Spleen (tissue), 11 donors: ENCODE data around the gene ERVFRD-1. TPM values are rescaled to one million over a fixed set of nuclear protein-coding genes. Genes with fewer than 3 reads are reported as not detected.

Experiments
- DNase-seq: peaks from one replicate; pipeline ENCODE4 v3.0.0-alpha.2; 2020
- H3K27ac ChIP-seq, 8 donors: fragments of 200-600 bp; sonication (generic) in 7 of 8; 1 replicate in 4 of 8; 2 replicates in 4 of 8; pipeline versions ENCODE4 v1.5.0 to v1.8.0; 2016 to 2021; ENCODE audit warnings: inconsistent platforms in 4 of 8, mild to moderate bottlenecking in 4 of 8, moderate library complexity in 1 of 8
- H3K27me3 ChIP-seq, 7 donors: fragments of 200-600 bp; sonication (generic) in 6 of 7; replicated peaks in 1 of 7; 1 replicate in 4 of 7; 2 replicates in 3 of 7; pipeline versions ENCODE4 v1.5.0 to v1.8.0; 2016 to 2021; ENCODE audit warnings: inconsistent platforms in 3 of 7, mild to moderate bottlenecking in 1 of 7
- H3K36me3 ChIP-seq, 6 donors: fragments of 200-600 bp; sonication (generic) in 5 of 6; 1 replicate in 4 of 6; 2 replicates in 2 of 6; pipeline versions ENCODE4 v1.5.0 to v1.8.0; 2016 to 2021; ENCODE audit warnings: inconsistent platforms in 2 of 6
- H3K4me1 ChIP-seq, 6 donors: fragments of 200-600 bp; sonication (generic) in 5 of 6; 1 replicate in 3 of 6; 2 replicates in 3 of 6; pipeline versions ENCODE4 v1.5.0 to v1.8.0; 2016 to 2021; ENCODE audit warnings: inconsistent platforms in 3 of 6
- H3K4me3 ChIP-seq, 8 donors: fragments of 200-600 bp; sonication (generic) in 7 of 8; 1 replicate in 4 of 8; 2 replicates in 4 of 8; pipeline versions ENCODE4 v1.5.0 to v1.8.0; 2016 to 2021; ENCODE audit warnings: inconsistent platforms in 4 of 8, mild to moderate bottlenecking in 4 of 8, moderate library complexity in 2 of 8
- H3K9me3 ChIP-seq, 8 donors: fragments of 200-600 bp; sonication (generic) in 7 of 8; 1 replicate in 4 of 8; 2 replicates in 4 of 8; pipeline versions ENCODE4 v1.5.0 to v1.8.0; 2016 to 2021; ENCODE audit warnings: inconsistent platforms in 4 of 8
- CTCF ChIP-seq, 11 experiments: fragments of 200-600 bp in 7 of 11; fragments of 450-650 bp in 4 of 11; sonication (generic) in 4 of 11; IDR thresholded peaks in 8 of 11; conservative IDR thresholded peaks in 3 of 11; 1 replicate in 7 of 11; 2 replicates in 4 of 11; pipeline versions ENCODE4 v1.4.0 to v1.8.0; 2016 to 2021; ENCODE audit warnings: antibody characterized with exemption in 11 of 11, inconsistent platforms in 4 of 11, mild to moderate bottlenecking in 1 of 11
- POLR2A ChIP-seq, 3 donors: fragments of 450-650 bp; IDR thresholded peaks; one replicate each; pipeline ENCODE4 v1.5.1; 2017; ENCODE audit warnings: antibody characterized with exemption in 3 of 3, mild to moderate bottlenecking in 1 of 3
- POLR2AphosphoS5 ChIP-seq, 3 donors: sonication (generic); formaldehyde crosslinking; IDR thresholded peaks; one replicate each; pipeline ENCODE4 v1.5.1; 2017; ENCODE audit warnings: antibody characterized with exemption in 3 of 3
- WGBS, 5 donors: extraction: QIAGEN DNeasy Blood & Tissue Kit in 3 of 5; methylation state at CpG; one replicate each; pipeline versions ENCODE4 v1.1.5 to v1.1.7; 2013 to 2018; 5-methylcytosine and 5-hydroxymethylcytosine counted together
- intact Hi-C: fragments of 100-400 bp; cut with DNase I; formaldehyde crosslinking; loops from one replicate; pipeline ENCODE4 v1.15.0; 2023; ENCODE audit warnings: low total_unique reads
- polyA plus RNA-seq, 3 donors: library from polyadenylated mRNA; stranded (reverse); fragments of 200-250 nt; gene quantifications; one replicate each; pipeline ENCODE4 v1.2.1, GENCODE V29; 2013
- total RNA-seq, 7 donors: library from RNA; depleted of rRNA in 3 of 7; stranded (reverse); fragments of >200 nt in 3 of 7; fragmentation: NEBNext Ultra II Directional in 4 of 7; extraction: Animal tissue kit (Norgen Biotek cat#: 25700) in 4 of 7; gene quantifications; one replicate each; pipeline versions ENCODE4 v1.1.0 to v1.2.1, GENCODE V29; 2016 to 2021
- donor health status: healthy with polysubstance abuse.
- donor health status: DM: no; HTN: no; CAD: no; lungs with moderate emphysema.
- donor health status: DM: no; HTN: no; CAD: no.
- donor health status: Bipolar disorder and iron deficiency.
- donor health status: healthy.
- donor health status: DM: no; HTN: no; CAD: no.
- donor health status: DM: yes; HTN: yes; CAD: no.

The ERVFRD-1 gene
- total and polyA plus RNA-seq, 10 donors = 0.17 to 0.28 TPM; not detected in 8

- WGBS, 5 donors = 93 to 96% (median 93%) methylated on average over 8 of the region's 8 CpGs
- no peak for DNase-seq
- TF ChIP-seq POLR2A (IDR thresholded peaks at IDR 0.05) = no peak
- TF ChIP-seq CTCF (IDR thresholded peaks at IDR 0.05 in 8 of 11, conservative IDR thresholded peaks at IDR 0.05 in 3 of 11) = no peak
- no peak overlapping the region for H3K4me3 ChIP-seq
- no peaks in the 10 kb centered on the region for H3K36me3 ChIP-seq
- H3K27ac ChIP-seq = no peak overlapping the region
- no peaks in the 10 kb centered on the region for H3K9me3 ChIP-seq
- no peaks in the 10 kb centered on the region for H3K27me3 ChIP-seq
- H3K4me1 ChIP-seq = peaks cover 0 to 24% (median 5%) of the 10 kb centered on the region in 6 donors
- intact Hi-C loops = loop anchor here (10.0 kb wide), 1 partner anchor 432 kb away; no protein-coding TSS in a partner anchor
These were observed 30.9 kb upstream of the ERVFRD-1 start for GRCh38 chr6:11142296-11143027.

GRCh38 chr6:11141295-11141694, 29.8 kb upstream of the ERVFRD-1 start:
- WGBS, 5 donors = 70 to 96% (median 76%) methylated on average over 2 to 3 of the region's 3 CpGs
- Histone ChIP-seq H3K36me3 (peaks cover 0 to 2% (median 0%) of the 10 kb centered on the region in 6 donors), H3K4me1 (peaks cover 0 to 24% (median 5%) of the 10 kb centered on the region in 6 donors), H3K9me3 (no peaks in the 10 kb centered on the region), H3K27me3 (no peaks in the 10 kb centered on the region), H3K4me3 (no peak overlapping the region), H3K27ac (no peak overlapping the region)
- intact Hi-C loops = loop anchor here (10.0 kb wide), 1 partner anchor 434 kb away; no protein-coding TSS in a partner anchor
- TF ChIP-seq CTCF (IDR thresholded peaks at IDR 0.05 in 8 of 11, conservative IDR thresholded peaks at IDR 0.05 in 3 of 11) (no peak), POLR2A (IDR thresholded peaks at IDR 0.05) (no peak), POLR2AphosphoS5 (IDR thresholded peaks at IDR 0.05) (no peak)
- no peak for DNase-seq

- 72 to 91% (median 84%) methylated on average over 3 of the region's 3 CpGs for WGBS, 5 donors
- no peak overlapping the region for H3K4me3 ChIP-seq
- no peaks in the 10 kb centered on the region for H3K9me3 ChIP-seq
- intact Hi-C loops = loop anchor here (10.0 kb wide), 1 partner anchor 435 kb away; no protein-coding TSS in a partner anchor
- peaks cover 0 to 24% (median 5%) of the 10 kb centered on the region in 6 donors for H3K4me1 ChIP-seq
- H3K36me3 ChIP-seq = peaks cover 0 to 15% (median 6%) of the 10 kb centered on the region in 6 donors
- no peak for DNase-seq
- no peak overlapping the region for H3K27ac ChIP-seq
- TF ChIP-seq POLR2AphosphoS5 (IDR thresholded peaks at IDR 0.05) (no peak), CTCF (IDR thresholded peaks at IDR 0.05 in 8 of 11, conservative IDR thresholded peaks at IDR 0.05 in 3 of 11) (no peak), POLR2A (IDR thresholded peaks at IDR 0.05) (no peak)
- no peaks in the 10 kb centered on the region for H3K27me3 ChIP-seq
These were observed 28.5 kb upstream of the ERVFRD-1 start for GRCh38 chr6:11140056-11140455.
